HCT116 (cell line): ENCODE measurements around the gene MAML2. TPM values are rescaled to one million over a fixed set of nuclear protein-coding genes. Genes with fewer than 3 reads are reported as not detected.
A peak's percentile ranks its signal among the peaks of the same experiment; 100 is the strongest.

Experiments used
- ATAC-seq: fragments of 200-7000 bp; cut with Tn5 transposase; 2 replicates; pipeline ENCODE4 v1.9.1; 2020; ENCODE audit warnings: mild to moderate bottlenecking, moderate library complexity
- BruUV-seq: library from RNA; stranded (reverse); fragments of 400-500 nt; replicated peaks from 2 replicates; lab custom pipeline; 2021; lab: Mats Ljungman, UMichigan
- CTCF ChIA-PET: fragments of 300-600 bp; sonication (Branson Sonifier 250); formaldehyde crosslinking; loops from one replicate; lab custom pipeline; 2021; ENCODE audit warnings: antibody characterized with exemption; lab: Charles Lee
- POLR2A ChIA-PET: fragments of 300-600, 350-600 bp; sonication (Branson Sonifier 250); formaldehyde crosslinking; loops from one replicate; lab custom pipeline; 2021; ENCODE audit warnings: antibody characterized with exemption; lab: Charles Lee
- RAD21 ChIA-PET, 2 experiments: fragments of 300-600 bp; sonication (Branson Sonifier 250); formaldehyde crosslinking; loops; one replicate each; lab custom pipeline; 2023; ENCODE audit warnings: low total read pairs in 2 of 2; ENCODE audit not compliant: uncharacterized antibody in 2 of 2, unreplicated experiment in 2 of 2, low non-redundant PET in 1 of 2; lab: Charles Lee
- DNase-seq: peaks from one replicate; pipeline ENCODE4 v3.0.0-alpha.2; 2010; ENCODE audit warnings: low read depth, low spot score
- H2AFZ ChIP-seq: fragments of 200-600 bp; shearing (Covaris generic), sonication (generic); 2 replicates; pipeline ENCODE4 v1.6.1; 2017; ENCODE audit warnings: low read depth, mixed run types, mixed read lengths, antibody characterized with exemption, low read length; ENCODE audit not compliant: poor library complexity, severe bottlenecking
- H3K27ac ChIP-seq: 2 replicates; pipeline ENCODE4 v1.5.1; 2012; ENCODE audit warnings: low read depth, low read length
- H3K27me3 ChIP-seq: fragments of 200-600 bp; sonication (generic); 2 replicates; pipeline ENCODE4 v1.6.1; 2016; ENCODE audit warnings: mixed run types, low read length, mixed read lengths; ENCODE audit not compliant: insufficient read depth
- H3K36me3 ChIP-seq, 2 experiments: fragments of 200-500 bp in 1 of 2; fragments of 200-600 bp in 1 of 2; sonication (Bioruptor generic) in 1 of 2; sonication (generic) in 1 of 2; 2 replicates each; pipeline versions ENCODE4 v1.5.1 to v1.6.1; 2014 to 2016; ENCODE audit warnings: low read length in 2 of 2, inconsistent platforms in 1 of 2, mixed read lengths in 1 of 2, mixed run types in 1 of 2; ENCODE audit not compliant: insufficient read depth in 2 of 2, control insufficient read depth in 1 of 2
- H3K4me1 ChIP-seq, 2 experiments: fragments of 200-600 bp in 1 of 2; sonication (generic) in 1 of 2; 2 replicates each; pipeline versions ENCODE4 v1.5.1 to v1.6.1; 2012 to 2017; ENCODE audit warnings: low read length in 2 of 2, inconsistent platforms in 1 of 2, mild to moderate bottlenecking in 1 of 2, mixed read lengths in 1 of 2, mixed run types in 1 of 2, moderate library complexity in 1 of 2; ENCODE audit not compliant: insufficient read depth in 2 of 2, control insufficient read depth in 1 of 2
- H3K4me2 ChIP-seq: fragments of 200-600 bp; sonication (generic); 2 replicates; pipeline ENCODE4 v1.6.1; 2017; ENCODE audit warnings: mixed run types, low read length, mixed read lengths
- H3K4me3 ChIP-seq, 2 experiments: fragments of 200-600 bp in 1 of 2; sonication (generic) in 1 of 2; replicated peaks in 1 of 2; 2 replicates each; pipeline ENCODE4 v1.5.1; 2011 to 2016; ENCODE audit warnings: low read length in 2 of 2, control low read depth in 1 of 2, low read depth in 1 of 2, mild to moderate bottlenecking in 1 of 2, mixed read lengths in 1 of 2, mixed run types in 1 of 2
- H3K79me2 ChIP-seq: fragments of 200-600 bp; sonication (generic); 2 replicates; pipeline ENCODE4 v1.6.1; 2017; ENCODE audit warnings: mild to moderate bottlenecking, mixed run types, low read length, moderate library complexity, mixed read lengths; ENCODE audit not compliant: insufficient read depth
- H3K9ac ChIP-seq: fragments of 200-600 bp; sonication (generic); 2 replicates; pipeline ENCODE4 v1.6.1; 2016; ENCODE audit warnings: low read length, mixed read lengths
- H3K9me2 ChIP-seq: fragments of 200-600 bp; sonication (generic), shearing (Covaris generic); 2 replicates; pipeline ENCODE4 v1.6.1; 2017; ENCODE audit warnings: mixed run types, mild to moderate bottlenecking, moderate library complexity; ENCODE audit not compliant: insufficient read depth
- H3K9me3 ChIP-seq, 2 experiments: fragments of 200-500 bp in 1 of 2; fragments of 200-600 bp in 1 of 2; sonication (Bioruptor generic) in 1 of 2; sonication (generic) in 1 of 2; 2 replicates each; pipeline ENCODE4 v1.6.1; 2014 to 2017; ENCODE audit warnings: low read length in 2 of 2, mixed read lengths in 2 of 2, inconsistent platforms in 1 of 2, low read depth in 1 of 2, mild to moderate bottlenecking in 1 of 2, mixed run types in 1 of 2, moderate library complexity in 1 of 2; ENCODE audit not compliant: control insufficient read depth in 1 of 2, insufficient read depth in 1 of 2
- H4K20me1 ChIP-seq: fragments of 200-600 bp; sonication (generic), shearing (Covaris generic); 2 replicates; pipeline ENCODE4 v1.6.1; 2017; ENCODE audit warnings: mixed run types, mild to moderate bottlenecking, moderate library complexity; ENCODE audit not compliant: insufficient read depth
- ATF3 ChIP-seq: IDR thresholded peaks from 2 replicates; pipeline ENCODE4 v1.6.1; 2012
- CTCF ChIP-seq, 3 experiments: fragments of 200-600 bp in 1 of 3; sonication (generic) in 1 of 3; IDR thresholded peaks in 2 of 3; conservative IDR thresholded peaks in 1 of 3; 2 replicates each; pipeline ENCODE4 v1.5.1; 2012 to 2017; ENCODE audit warnings: low read depth in 2 of 3, low read length in 2 of 3, antibody characterized with exemption in 1 of 3, borderline replicate concordance in 1 of 3, control low read depth in 1 of 3, mild to moderate bottlenecking in 1 of 3, mixed read lengths in 1 of 3, mixed run types in 1 of 3, moderate library complexity in 1 of 3; ENCODE audit not compliant: insufficient read depth in 1 of 3
- EGR1 ChIP-seq: IDR thresholded peaks from 2 replicates; pipeline ENCODE4 v1.6.1; 2012; ENCODE audit warnings: low read depth
- EZH2 ChIP-seq: fragments of 200-600 bp; sonication (generic); IDR thresholded peaks from 2 replicates; pipeline ENCODE4 v1.6.1; 2017; ENCODE audit warnings: antibody characterized with exemption, mixed run types
- EZH2phosphoT487 ChIP-seq: fragments of 200-600 bp; IDR thresholded peaks from 2 replicates; pipeline ENCODE4 v1.6.1; 2018; ENCODE audit warnings: antibody characterized with exemption, borderline replicate concordance
- JUND ChIP-seq: IDR thresholded peaks from 2 replicates; pipeline ENCODE4 v1.6.1; 2012
- MAX ChIP-seq: IDR thresholded peaks from 2 replicates; pipeline ENCODE4 v1.6.1; 2012
- POLR2A ChIP-seq: IDR thresholded peaks from 2 replicates; pipeline ENCODE4 v1.7.0; 2011; ENCODE audit warnings: borderline replicate concordance; ENCODE audit not compliant: insufficient read depth, insufficient read length; ENCODE audit errors: extremely low read depth
- RAD21 ChIP-seq: IDR thresholded peaks from 2 replicates; pipeline ENCODE4 v1.6.1; 2012; ENCODE audit warnings: low read depth, mild to moderate bottlenecking
- REST ChIP-seq: IDR thresholded peaks from 2 replicates; pipeline ENCODE4 v1.6.1; 2012; ENCODE audit warnings: low read depth
- SIN3A ChIP-seq: IDR thresholded peaks from 2 replicates; pipeline ENCODE4 v1.6.1; 2012; ENCODE audit warnings: low read depth
- TCF7L2 ChIP-seq: IDR thresholded peaks from 2 replicates; pipeline ENCODE4 v1.7.0; 2011; ENCODE audit warnings: borderline replicate concordance, inconsistent platforms; ENCODE audit not compliant: insufficient read depth, insufficient read length; ENCODE audit errors: extremely low read depth
- YY1 ChIP-seq: IDR thresholded peaks from 2 replicates; pipeline ENCODE4 v1.6.1; 2011; ENCODE audit warnings: low read length, low read depth, moderate library complexity, mild to moderate bottlenecking; ENCODE audit not compliant: insufficient replicate concordance; ENCODE audit errors: extremely low read depth
- ZBTB33 ChIP-seq: IDR thresholded peaks from 2 replicates; pipeline ENCODE4 v1.6.1; 2011; ENCODE audit warnings: mild to moderate bottlenecking, low read length, moderate library complexity; ENCODE audit not compliant: insufficient replicate concordance; ENCODE audit errors: extremely low read depth
- intact Hi-C: fragments of 100-400 bp; cut with micrococcal nuclease; formaldehyde crosslinking; loops from 2 replicates; pipeline ENCODE4 v1.10.0; 2022
- total RNA-seq: library from RNA; stranded (reverse); gene quantifications from one replicate; pipeline ENCODE4 v1.2.1, GENCODE V29; 2021; ENCODE audit not compliant: unreplicated experiment

The MAML2 gene
- total RNA-seq, 1 experiment from 2014 or later: 2.6 TPM

GRCh38 chr11:96155627-96156378 is 187.2 kb downstream of the MAML2 start:
- POLR2A ChIA-PET: interaction anchor here (1.0 kb wide), 1 partner anchor 186 kb away, joined by 4 read pairs; the partner anchor contains the start of gene MAML2
- Histone ChIP-seq H3K4me3 (peak overlapping the region in 1 of 2 experiments; percentile 9; a peak in 2 of 4 replicates), H3K36me3 (no peaks in the 10 kb centered on the region), H3K9me2 (no peaks in the 10 kb centered on the region), H3K27me3 (no peaks in the 10 kb centered on the region), H2AFZ (peak overlapping the region; percentile 75), H3K9ac (peak overlapping the region; percentile 7), H3K27ac (peak overlapping the region; percentile 7; the same call in 1 of the 2 replicates), H4K20me1 (no peaks in the 10 kb centered on the region), H3K79me2 (no peaks in the 10 kb centered on the region), H3K9me3 (no peaks in the 10 kb centered on the region), H3K4me2 (peak overlapping the region; percentile 63), H3K4me1 (peaks cover 12 to 24% of the 10 kb centered on the region in 2 experiments; a peak in 3 of 4 replicates)
- peak; percentile 72 for ATAC-seq
- BruUV-seq: no TSS peak
- intact Hi-C loops: no loop called here
- CTCF ChIA-PET: interaction anchor here (0.7 to 1.2 kb wide), 4 partner anchors 100 to 450 kb away, joined by 3 to 10 read pairs (median 5); partner anchors contain the start of gene MAML2
- RAD21 ChIA-PET: no interaction called here
- TF ChIP-seq POLR2A (no peak), MAX (peak; percentile 23; the same call in 1 of the 2 replicates), SIN3A (no peak), ATF3 (no peak), RAD21 (0 out of 2 replicates have a peak, but pooled peaks have one; percentile 22), EZH2phosphoT487 (no peak), ZBTB33 (no peak), EGR1 (0 out of 2 replicates have a peak, but pooled peaks have one; percentile 40), JUND (0 out of 2 replicates have a peak, but pooled peaks have one; percentile 22), TCF7L2 (no peak), CTCF (IDR thresholded peaks at IDR 0.05 in 2 of 3, conservative IDR thresholded peaks at IDR 0.05 in 1 of 3; ENCODE audit: borderline replicate concordance in 1 of 3, insufficient read depth in 1 of 3, low read depth in 2 of 3, low read length in 2 of 3) (peak in 2 of 3 experiments; percentile 23 to 42; a peak in 3 of 6 replicates), REST (no peak), YY1 (no peak), EZH2 (no peak)
- DNase-seq: peak; percentile 27
